ENCODE data around the gene F11.

Gene F11

DNA sequence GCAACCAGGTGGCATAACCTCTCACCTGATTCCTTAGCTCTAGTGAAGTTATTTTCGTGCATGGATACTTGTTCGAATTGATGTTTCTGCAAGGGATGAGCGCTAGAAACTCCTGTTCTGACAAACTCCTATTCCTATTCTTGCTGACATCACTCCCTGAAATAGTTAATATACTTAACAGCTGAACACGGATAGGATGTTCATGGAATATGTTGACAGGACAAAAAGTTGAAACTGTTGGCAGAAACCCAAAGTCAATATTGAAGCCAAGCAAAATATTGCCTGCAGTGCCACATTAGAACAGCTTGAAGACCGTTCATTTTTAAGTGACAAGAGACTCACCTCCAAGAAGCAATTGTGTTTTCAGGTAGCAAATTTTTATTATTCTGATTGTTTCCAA is 38.8 kb upstream of the F11 start, which contains the start of gene KLKB1:
TSS of gene KLKB1 (plus strand) at position 287 of the 400 bp plus-strand sequence. CDS start 689 bp downstream, outside the sequence.
- no peaks in the 10 kb centered on the region for H3F3A ChIP-seq (ENCODE audit: insufficient read depth)
- no peaks in the 10 kb centered on the region for H3K79me2 ChIP-seq (ENCODE audit: insufficient read depth, low read length)
- H3K9me2 ChIP-seq (replicated peaks; ENCODE audit: insufficient read depth, low read length) = no peaks in the 10 kb centered on the region
- no peaks in the 10 kb centered on the region for H3K36me3 ChIP-seq (ENCODE audit: low read length)
- no peak within 1 kb of the TSS for H2AFZ ChIP-seq (ENCODE audit: low read depth, low read length, severe bottlenecking)
- H4K20me1 ChIP-seq (ENCODE audit: low read depth, low read length) = no peaks in the 10 kb centered on the region
- H3K9me3 ChIP-seq (ENCODE audit: insufficient read depth, low read length) = no peaks in the 10 kb centered on the region
- no peaks in the 10 kb centered on the region for H3K27me3 ChIP-seq (ENCODE audit: low read length)
- H3K4me3 ChIP-seq (ENCODE audit: insufficient read depth, low read length, poor library complexity, severe bottlenecking) = no peak within 1 kb of the TSS
- TF ChIP-seq, protein P1, sequence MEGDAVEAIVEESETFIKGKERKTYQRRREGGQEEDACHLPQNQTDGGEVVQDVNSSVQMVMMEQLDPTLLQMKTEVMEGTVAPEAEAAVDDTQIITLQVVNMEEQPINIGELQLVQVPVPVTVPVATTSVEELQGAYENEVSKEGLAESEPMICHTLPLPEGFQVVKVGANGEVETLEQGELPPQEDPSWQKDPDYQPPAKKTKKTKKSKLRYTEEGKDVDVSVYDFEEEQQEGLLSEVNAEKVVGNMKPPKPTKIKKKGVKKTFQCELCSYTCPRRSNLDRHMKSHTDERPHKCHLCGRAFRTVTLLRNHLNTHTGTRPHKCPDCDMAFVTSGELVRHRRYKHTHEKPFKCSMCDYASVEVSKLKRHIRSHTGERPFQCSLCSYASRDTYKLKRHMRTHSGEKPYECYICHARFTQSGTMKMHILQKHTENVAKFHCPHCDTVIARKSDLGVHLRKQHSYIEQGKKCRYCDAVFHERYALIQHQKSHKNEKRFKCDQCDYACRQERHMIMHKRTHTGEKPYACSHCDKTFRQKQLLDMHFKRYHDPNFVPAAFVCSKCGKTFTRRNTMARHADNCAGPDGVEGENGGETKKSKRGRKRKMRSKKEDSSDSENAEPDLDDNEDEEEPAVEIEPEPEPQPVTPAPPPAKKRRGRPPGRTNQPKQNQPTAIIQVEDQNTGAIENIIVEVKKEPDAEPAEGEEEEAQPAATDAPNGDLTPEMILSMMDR (IDR thresholded peaks at IDR 0.05; ENCODE audit: insufficient read depth, low read length, poor library complexity, severe bottlenecking) = no peak
- TF ChIP-seq EZH2phosphoT487 (conservative IDR thresholded peaks at IDR 0.05; ENCODE audit: low read length) = no peak
- no peak within 1 kb of the TSS for H3K27ac ChIP-seq (ENCODE audit: low read depth, low read length)
- H3K9ac ChIP-seq (ENCODE audit: low read length) = no peak within 1 kb of the TSS
- no peak within 1 kb of the TSS for H3K4me2 ChIP-seq (ENCODE audit: low read depth, low read length, poor library complexity, severe bottlenecking)

GRCh38 chr4:186227744-186228513 is 38.1 kb upstream of the F11 start:
- H3F3A ChIP-seq (ENCODE audit: insufficient read depth) = no peaks in the 10 kb centered on the region
- H3K4me3 ChIP-seq (ENCODE audit: insufficient read depth, low read length, poor library complexity, severe bottlenecking) = no peak overlapping the region
- H3K27ac ChIP-seq (ENCODE audit: low read depth, low read length) = no peak overlapping the region
- no peak overlapping the region for H3K9ac ChIP-seq (ENCODE audit: low read length)
- no peaks in the 10 kb centered on the region for H3K9me3 ChIP-seq (ENCODE audit: insufficient read depth, low read length)
- no peak overlapping the region for H3K4me2 ChIP-seq (ENCODE audit: low read depth, low read length, poor library complexity, severe bottlenecking)
- no peak overlapping the region for H2AFZ ChIP-seq (ENCODE audit: low read depth, low read length, severe bottlenecking)
- TF ChIP-seq EZH2phosphoT487 (conservative IDR thresholded peaks at IDR 0.05; ENCODE audit: low read length) = no peak
- TF ChIP-seq, protein P1 (IDR thresholded peaks at IDR 0.05; ENCODE audit: insufficient read depth, low read length, poor library complexity, severe bottlenecking) = no peak
- no peaks in the 10 kb centered on the region for H4K20me1 ChIP-seq (ENCODE audit: low read depth, low read length)
- H3K79me2 ChIP-seq (ENCODE audit: insufficient read depth, low read length) = no peaks in the 10 kb centered on the region
- H3K27me3 ChIP-seq (ENCODE audit: low read length) = no peaks in the 10 kb centered on the region
- H3K9me2 ChIP-seq (replicated peaks; ENCODE audit: insufficient read depth, low read length) = no peaks in the 10 kb centered on the region
- H3K36me3 ChIP-seq (ENCODE audit: low read length) = no peaks in the 10 kb centered on the region

DNA sequence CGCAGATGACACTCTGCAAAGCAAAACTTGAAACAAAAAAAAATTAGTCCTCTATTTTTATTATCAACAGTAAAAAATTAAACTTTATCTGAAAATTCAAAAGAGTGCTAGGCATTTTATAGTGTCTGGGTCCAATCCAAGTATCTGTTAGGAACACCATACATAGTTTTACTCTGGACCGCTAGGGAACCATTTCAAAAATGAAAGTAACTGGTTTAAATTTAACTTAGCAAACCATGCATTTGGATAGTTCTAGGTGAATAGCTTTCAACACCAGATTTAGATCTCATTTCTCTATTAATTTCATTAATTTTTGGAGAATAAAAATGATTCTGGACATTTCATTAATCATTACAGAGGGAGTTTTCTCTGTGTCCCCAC is 37.5 kb upstream of the F11 start:
- Histone ChIP-seq H3K9ac (ENCODE audit: low read length) (no peak overlapping the region), H4K20me1 (ENCODE audit: low read depth, low read length) (no peaks in the 10 kb centered on the region), H3K36me3 (ENCODE audit: low read length) (no peaks in the 10 kb centered on the region), H3K4me3 (ENCODE audit: insufficient read depth, low read length, poor library complexity, severe bottlenecking) (no peak overlapping the region), H2AFZ (ENCODE audit: low read depth, low read length, severe bottlenecking) (no peak overlapping the region), H3K27ac (ENCODE audit: low read depth, low read length) (no peak overlapping the region), H3F3A (ENCODE audit: insufficient read depth) (no peaks in the 10 kb centered on the region), H3K9me3 (ENCODE audit: insufficient read depth, low read length) (no peaks in the 10 kb centered on the region), H3K9me2 (replicated peaks; ENCODE audit: insufficient read depth, low read length) (no peaks in the 10 kb centered on the region), H3K4me2 (ENCODE audit: low read depth, low read length, poor library complexity, severe bottlenecking) (no peak overlapping the region), H3K79me2 (ENCODE audit: insufficient read depth, low read length) (no peaks in the 10 kb centered on the region), H3K27me3 (ENCODE audit: low read length) (no peaks in the 10 kb centered on the region)
- TF ChIP-seq, protein P1 (IDR thresholded peaks at IDR 0.05; ENCODE audit: insufficient read depth, low read length, poor library complexity, severe bottlenecking) = no peak
- TF ChIP-seq EZH2phosphoT487 (conservative IDR thresholded peaks at IDR 0.05; ENCODE audit: low read length) = no peak
